ENCODE data around the gene SCAP.

DNA sequence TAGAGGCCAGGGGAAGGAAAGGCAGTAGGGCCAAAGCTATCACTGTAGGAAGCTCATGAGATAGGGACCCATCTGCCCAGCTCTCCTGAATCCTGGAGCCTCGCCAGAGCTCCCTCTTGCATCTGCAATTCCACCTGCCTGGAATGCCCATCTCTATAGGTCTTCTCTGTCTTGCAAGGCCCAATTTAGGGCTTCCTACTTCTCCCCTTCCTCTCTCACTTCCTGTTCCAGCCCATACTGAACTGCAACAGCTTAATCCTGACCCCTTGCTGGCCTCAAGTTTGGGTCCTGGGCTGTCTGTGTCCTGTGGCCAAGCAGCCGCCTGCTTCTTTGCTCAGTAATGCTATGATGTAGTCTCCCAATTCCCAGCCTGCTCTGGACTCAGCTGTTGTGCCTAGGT, 98.6 kb downstream of the SCAP start:
- TF ChIP-seq, protein P1, sequence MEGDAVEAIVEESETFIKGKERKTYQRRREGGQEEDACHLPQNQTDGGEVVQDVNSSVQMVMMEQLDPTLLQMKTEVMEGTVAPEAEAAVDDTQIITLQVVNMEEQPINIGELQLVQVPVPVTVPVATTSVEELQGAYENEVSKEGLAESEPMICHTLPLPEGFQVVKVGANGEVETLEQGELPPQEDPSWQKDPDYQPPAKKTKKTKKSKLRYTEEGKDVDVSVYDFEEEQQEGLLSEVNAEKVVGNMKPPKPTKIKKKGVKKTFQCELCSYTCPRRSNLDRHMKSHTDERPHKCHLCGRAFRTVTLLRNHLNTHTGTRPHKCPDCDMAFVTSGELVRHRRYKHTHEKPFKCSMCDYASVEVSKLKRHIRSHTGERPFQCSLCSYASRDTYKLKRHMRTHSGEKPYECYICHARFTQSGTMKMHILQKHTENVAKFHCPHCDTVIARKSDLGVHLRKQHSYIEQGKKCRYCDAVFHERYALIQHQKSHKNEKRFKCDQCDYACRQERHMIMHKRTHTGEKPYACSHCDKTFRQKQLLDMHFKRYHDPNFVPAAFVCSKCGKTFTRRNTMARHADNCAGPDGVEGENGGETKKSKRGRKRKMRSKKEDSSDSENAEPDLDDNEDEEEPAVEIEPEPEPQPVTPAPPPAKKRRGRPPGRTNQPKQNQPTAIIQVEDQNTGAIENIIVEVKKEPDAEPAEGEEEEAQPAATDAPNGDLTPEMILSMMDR (IDR thresholded peaks at IDR 0.05; ENCODE audit: borderline replicate concordance, extremely low read depth, low read length, poor library complexity, severe bottlenecking) = no peak
- no peak for TF ChIP-seq EZH2 (IDR thresholded peaks at IDR 0.05; ENCODE audit: borderline replicate concordance, low read depth, low read length, severe bottlenecking)

Data from DND-41 (cell line).